NT2/D1 (cell line): ENCODE results near the gene DCAF11.

Experiments
- YY1 ChIP-seq: IDR thresholded peaks from 2 replicates; pipeline ENCODE4 v1.6.1; 2011; ENCODE audit not compliant: insufficient read length, insufficient read depth
- ZNF274 ChIP-seq: IDR thresholded peaks from 2 replicates; pipeline ENCODE4 v1.6.1; 2011; ENCODE audit warnings: mild to moderate bottlenecking, low read depth, low read length

DNA sequence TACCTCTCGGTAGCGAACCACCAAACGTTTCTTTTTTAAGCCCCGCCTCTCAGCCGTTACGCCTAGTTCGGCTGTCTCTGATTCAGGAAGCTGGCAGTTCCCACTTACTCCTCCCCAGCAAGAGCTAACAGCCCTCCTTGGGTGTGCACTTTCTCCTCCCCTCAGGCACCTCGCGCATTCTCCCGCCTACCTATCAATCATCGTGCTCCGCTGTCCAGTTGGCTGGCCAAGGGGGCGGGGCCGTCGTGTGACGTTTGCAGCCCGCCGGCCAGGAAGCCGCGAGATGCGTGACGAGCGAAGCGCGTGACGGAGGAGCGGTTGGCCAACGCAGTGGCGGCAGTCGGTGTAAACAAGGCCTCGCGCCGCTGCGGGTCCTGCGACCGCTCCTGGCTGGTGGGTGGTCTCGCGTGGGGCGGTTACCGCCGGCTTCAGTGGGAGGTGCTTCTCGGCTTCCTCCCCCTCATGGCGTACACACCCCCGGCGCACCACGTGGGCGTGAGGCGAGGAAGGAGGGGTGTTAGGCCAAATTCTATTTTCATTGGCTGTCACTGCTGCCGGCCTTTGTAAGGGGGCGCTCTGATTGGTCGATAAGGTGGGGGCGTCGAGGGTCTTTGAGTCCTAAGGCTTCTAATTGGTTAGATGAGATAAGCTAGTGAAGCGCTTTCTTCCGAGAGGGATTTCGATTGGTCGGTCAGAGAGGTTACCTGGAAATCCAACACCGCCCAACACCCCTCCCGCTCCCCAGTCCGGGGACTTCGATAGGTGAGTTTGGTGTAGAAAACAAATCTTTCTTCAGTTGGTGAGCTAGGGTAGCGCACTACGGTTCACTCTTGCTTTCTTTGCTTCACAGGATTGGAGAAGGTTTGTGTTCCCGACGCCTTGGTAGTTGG lies at the start of gene DCAF11, which contains the start of gene NRL:
- TF ChIP-seq ZNF274 (no peak), YY1 (no peak)
